ENCODE results near the gene NFIX.
A peak's percentile ranks its signal among the peaks of the same experiment; 100 is the strongest.

NFIX gene

DNA sequence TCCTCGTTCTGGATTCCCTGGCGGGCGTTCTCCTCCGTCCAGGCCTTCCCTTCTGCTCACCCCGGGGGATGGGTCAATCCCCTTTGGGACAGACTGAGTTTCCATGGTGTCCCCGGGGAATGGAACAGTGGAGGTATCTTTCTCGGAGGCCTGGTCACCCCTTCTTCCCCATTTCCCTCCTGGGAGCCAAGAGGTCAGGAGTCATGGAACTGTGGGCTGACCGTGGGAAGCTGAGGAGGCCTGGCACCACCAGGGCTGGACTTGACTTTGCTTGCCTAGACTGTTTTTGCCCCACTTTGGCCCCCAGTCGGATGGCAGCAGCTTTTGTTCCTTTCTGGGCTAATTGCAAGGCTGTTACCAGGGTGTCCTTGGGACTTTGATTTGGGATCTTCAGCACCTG, 124.8 kb downstream of the NFIX start:
- no peak for DNase-seq (ENCODE audit: extremely low read depth in 1 of 2, low read depth in 1 of 2)

DNA sequence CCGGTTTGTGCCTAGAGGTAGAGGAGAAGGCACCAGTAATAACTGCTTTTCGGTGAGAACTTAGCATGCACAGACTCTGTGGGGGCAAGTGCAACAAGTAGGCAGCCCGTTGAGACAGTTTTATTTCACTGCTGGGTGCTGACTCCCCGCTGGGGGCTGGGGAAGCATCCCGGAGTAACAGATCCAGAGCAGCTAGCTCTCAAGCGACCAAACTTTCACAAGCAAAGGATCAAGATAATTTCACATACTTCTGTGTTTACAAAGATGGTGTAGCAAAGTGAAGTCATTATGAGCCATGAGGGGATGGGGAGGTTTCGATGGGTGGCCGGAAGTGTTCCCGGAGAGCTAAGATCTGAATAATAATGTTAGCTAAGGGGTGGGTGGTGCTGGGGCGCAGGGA, 125.5 kb downstream of the NFIX start:
- no peak for DNase-seq (ENCODE audit: extremely low read depth in 1 of 2, low read depth in 1 of 2)

DNA sequence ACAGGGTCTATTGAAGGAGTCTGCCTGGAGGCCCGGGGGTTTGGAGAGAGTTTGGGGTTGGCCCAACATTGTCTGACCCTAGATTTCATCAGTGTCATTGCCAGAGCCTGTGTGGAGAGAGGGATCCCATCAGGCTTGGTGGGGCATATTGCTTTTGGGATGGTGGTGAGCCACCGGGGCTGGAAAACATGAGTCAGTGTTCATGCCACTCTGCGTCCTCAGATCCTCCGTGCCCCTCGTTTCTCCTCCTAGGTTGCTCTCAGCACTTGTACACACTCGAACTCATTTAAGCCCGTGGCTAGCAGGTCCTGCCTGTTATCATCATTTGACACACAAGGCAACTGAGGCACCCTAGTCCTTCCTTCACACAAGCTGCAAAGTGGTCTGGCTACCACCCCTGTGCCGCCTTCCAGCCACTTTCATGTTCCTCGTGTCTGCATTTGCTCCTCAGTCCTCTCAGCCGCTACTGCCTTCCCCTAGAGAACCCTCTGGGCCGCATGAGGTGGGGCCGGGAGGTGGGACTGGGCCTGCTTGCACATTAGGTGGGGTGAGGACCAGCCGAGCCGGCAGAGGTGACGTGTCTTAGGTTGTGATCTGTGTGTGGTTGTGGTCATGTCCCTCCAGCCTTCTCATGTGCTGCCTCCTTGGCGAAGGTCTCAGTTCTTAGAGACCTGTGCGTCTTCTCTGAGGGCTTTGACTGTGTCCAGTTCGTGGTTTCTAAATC, 126.4 kb downstream of the NFIX start:
- no peak for DNase-seq (ENCODE audit: extremely low read depth in 1 of 2, low read depth in 1 of 2)

DNA sequence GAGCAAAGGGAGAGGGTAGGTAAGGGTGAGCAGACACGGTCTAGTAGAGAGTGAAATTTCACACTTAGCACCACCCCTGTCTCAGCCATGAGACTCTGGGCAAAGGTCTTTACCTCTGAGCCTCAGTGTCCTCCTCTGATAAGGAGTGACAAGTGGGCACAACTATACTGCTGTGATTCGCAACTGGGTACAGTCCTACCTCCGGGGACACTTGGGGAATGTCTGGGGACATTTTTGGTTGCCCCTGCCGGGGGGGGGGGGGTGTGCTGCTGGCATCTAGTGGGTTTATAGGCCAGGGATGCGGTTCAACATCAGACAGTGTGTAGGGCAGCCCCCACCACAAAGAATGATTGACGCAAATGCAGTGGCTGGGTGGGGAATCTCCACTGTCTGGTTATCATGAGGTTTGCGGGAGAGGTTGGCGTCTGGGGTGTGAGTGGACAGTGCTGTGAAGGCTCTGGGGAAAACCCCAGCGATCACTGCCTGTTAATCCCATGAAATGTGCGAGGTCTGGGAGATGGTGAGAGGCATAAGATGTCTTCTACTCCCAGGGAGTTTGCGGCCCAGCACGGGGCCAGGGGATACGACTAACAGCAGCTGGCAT, 127.1 kb downstream of the NFIX start:
- DNase-seq (ENCODE audit: extremely low read depth in 1 of 2, low read depth in 1 of 2) = no peak

DNA sequence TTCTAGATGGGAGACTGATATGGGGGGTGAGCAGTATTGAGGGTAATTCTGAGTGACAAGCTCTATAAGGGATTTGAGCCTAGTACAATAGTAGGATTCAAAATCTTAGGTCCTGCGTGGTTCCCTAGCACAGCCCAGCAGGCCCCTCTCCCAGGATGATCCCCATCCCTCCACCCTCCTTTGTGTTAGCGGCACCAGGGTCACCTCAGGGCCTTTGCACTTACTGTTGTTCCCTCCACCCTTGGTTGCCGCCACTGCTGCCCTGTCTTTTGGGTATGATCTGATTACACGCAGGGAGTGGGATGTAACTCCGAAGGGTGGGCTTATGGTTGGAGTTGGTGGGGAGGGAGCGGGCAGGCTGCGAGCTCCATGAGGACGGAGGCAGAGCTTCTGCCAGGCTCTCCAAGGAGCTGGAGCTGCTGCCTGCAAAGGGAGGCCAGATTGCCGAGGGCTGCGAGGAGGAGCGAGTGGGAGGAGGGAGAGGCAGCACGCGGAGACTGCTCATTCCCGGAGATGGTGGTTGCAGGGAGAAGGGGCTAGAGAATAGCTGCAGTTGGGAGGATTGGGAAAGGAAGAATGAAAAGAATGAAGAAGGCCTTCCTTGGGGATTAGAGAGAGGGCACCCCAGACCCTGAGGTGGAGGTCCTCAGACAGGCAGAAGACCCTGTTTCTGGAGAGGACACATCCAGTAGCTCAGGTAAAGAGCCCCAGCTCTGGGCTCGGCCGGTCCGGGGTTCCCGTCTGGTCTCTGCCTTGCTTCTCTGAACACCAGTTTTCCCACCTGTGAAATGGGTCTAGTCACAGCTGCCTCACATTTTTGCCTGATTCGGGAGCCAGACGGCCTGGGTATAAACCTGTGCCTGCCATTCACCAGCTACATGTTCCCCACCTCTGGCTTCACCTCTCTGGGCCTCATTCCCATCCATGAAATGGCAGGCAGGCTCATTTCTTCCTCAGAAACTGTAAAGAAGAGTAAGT, 128.0 kb downstream of the NFIX start:
- DNase-seq (ENCODE audit: extremely low read depth in 1 of 2, low read depth in 1 of 2) = no peak

DNA sequence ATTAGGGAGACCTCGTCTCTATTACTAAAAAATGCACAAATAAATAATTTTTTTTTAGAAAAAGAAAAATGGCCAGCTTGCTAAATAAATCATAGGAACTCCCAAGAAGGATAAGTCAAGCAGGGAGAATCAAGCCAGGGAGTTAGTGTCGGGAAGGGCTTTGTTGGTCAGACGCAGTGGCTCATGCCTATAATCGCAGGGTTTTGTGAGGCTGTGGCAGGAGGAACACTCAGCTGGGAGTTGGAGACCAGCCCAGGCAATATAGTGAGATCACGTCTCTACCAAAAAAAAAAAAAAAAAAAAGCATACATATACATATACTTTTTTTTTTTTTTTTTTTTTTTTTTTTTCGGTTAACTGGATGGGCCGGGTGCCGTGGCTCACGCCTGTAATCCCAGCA, 131.8 kb downstream of the NFIX start:
- no peak for DNase-seq (ENCODE audit: extremely low read depth in 1 of 2, low read depth in 1 of 2)

DNA sequence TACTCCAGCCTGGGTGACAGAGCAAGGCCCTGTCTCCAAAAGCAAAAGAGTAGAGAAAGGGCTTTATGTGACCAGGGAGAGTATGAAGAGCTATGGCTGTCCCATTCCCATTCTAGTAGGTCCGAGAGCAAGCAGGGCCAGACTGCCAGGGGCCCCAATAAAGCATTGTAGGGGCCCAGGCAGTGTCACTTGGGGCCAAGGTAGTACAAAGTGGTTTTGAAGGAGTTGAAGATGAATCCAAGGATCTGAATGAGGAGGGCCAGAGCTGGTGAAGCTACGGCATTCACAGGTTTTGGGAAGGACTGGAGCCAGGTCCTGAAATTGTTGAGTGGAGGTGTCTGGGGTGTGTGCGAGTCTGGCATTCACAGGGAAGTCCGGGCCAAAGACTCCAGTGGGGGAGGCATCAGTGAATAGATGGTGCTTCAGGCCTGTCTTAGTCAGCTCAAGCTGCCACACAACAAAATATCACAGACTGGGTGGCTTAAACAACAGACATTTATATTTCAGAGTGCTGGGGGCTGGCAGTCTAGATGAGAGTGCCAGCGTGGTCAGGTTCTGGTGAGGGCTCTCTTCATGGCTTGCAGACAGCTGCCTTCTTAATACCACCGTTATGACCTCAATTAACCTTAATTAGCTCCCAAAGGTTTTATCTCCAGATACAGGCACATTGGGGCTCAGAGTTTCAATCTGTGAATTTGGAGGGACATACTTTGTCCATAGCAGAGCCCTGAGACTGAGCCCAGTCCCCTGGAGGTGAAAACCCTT, 132.7 kb downstream of the NFIX start:
- DNase-seq (ENCODE audit: extremely low read depth in 1 of 2, low read depth in 1 of 2) = no peak

DNA sequence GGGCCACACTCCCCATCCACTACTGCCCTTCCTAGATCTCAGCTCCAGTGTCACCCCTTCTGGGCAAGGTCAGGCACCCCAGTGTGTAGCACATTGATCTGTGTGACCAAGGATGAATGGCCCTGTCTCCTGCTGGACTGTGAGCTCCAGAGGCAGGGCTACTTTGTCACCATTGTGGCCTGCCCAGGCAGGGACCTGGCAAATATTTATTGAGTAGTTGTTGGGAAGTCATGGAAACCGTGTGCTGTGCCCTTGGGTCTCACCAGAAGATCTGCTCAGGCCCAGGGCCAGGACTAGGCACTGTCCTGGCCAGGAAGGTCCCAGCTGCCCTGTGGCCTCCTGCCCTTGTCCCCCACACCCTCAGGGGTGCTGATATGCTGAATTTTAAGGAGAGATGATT, 133.3 kb downstream of the NFIX start:
- no peak for DNase-seq (ENCODE audit: extremely low read depth in 1 of 2, low read depth in 1 of 2)

DNA sequence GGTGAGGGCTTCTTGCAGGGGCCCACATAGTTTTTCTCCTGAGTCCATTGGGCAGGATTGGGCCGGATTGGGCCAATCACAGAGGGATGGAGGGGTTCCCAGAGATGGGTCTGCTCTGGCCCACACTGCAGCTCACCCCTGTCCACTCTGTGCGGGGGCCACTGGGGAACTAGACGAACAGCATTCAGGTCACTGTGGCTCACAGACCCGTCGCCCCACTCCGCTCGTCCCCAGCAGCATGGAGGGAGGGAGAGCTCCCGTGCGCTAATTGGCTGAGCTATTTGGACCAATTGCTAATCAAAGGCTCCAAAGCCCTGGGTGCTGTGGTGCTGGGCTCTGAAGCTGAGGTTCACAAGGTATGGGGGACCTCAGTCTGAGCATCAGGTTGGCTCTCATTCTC, 134.1 kb downstream of the NFIX start:
- no peak for DNase-seq (ENCODE audit: extremely low read depth in 1 of 2, low read depth in 1 of 2)

DNA sequence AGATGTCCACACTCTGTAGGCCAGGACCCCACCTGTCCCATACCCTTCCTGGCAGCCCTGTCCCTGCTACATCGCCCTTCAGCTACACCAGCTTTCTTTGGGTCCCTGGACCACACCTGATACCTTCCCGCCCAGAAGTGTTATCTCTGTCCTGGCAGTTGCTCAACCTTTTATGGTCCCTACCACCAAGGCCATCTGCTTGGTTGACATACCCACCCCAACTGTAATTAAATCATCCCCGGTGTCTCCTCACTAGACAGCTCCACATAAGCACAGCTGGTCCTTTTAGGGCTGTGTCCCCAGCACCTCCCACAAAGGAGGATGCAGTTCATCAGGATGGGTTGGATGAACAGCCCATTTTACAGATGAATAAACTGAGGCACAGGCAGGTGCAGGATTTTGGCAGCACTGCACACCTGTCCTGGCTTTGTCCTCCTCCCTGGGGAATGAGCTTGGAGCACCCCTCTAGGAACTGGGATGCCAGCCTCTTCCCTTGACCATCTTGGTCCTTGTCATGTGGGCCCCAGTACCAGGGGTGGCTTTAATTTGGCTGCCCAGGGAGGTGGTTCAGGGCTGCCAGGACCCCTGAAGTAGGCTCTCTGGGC, 135.7 kb downstream of the NFIX start:
- DNase-seq (ENCODE audit: extremely low read depth in 1 of 2, low read depth in 1 of 2) = no peak

DNA sequence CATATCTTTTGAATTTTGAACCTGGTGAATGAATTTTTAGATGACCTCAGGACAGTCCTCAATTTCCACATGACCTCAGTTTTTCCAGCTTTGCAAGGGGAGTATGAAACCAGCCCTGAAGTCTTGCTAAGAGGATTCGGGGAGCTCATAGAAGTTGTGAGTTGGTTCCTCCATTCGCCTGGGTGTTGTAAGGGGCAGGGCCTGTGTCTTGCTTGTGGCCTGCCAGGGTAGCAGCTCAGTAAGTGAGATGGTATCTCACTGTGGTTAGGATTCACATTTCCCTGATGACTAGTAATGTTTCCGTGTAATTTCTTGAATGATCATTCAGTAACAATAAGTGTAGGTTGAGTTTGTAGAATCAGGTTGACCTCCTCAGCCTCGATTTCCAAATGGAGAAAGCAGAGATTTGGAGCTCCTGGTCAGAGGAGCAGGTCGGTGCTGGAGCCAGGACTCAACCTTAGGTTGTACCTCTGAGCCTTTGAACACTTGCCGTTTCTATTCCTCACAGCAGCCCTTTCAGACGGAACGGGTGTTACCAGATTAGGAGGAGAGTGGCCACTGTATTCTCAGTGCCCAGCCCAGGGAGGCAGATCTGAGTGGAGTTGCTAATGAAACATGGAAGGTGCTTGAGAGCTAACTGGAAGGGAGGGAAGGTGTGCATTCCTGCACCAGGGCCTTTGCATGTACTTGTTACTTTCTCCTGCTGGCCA, 137.4 kb downstream of the NFIX start:
- DNase-seq (ENCODE audit: extremely low read depth in 1 of 2, low read depth in 1 of 2) = peak in 1 of 2 donors; percentile 37

DNA sequence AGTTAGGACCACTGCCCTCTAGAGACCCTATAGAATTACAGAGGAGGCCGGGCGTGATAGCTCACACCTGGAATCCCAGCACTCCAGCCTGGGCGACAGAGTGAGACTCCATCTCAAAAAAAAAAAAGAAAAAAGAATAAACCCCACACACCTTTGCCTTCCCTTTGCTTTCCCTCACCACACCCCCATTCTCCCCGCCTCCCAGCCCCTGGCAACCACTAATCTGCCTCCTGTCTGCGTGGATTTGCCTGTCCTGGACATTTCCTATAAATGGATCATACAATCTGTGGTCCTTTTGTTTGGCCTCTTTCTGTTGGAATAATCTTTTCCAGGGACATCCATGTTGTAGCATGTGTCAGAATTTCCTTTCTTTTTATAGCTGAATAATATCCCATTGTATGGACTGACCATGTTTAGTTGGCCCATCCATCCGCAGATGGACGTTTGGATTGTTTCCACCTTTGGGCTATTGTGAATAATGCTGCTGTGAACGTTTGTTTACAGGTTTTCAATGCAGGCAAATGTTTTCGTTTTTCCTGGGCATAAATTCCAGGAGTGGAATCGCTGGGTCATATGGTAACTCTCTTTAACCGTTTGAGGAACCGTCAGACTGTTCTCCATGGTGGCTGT, 138.1 kb downstream of the NFIX start:
- no peak for DNase-seq (ENCODE audit: extremely low read depth in 1 of 2, low read depth in 1 of 2)

DNA sequence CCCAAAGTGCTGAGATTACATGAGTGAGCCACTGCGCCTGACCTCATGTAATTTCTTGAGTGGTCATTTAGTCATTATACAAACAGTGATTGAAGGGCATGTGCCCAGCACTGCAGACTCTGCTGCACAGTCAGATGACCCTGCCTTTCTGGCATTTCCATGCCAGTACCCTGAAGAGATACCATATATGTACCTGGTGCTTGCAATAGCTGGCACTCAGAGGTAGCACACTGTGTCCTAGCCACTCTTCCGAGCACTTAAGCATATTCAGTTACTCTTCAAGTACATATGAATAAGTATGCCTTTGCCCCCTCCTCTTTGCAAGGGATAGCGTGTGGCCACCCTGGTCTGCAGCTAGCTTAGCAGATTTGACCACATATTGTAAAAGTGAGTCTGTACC, 139.4 kb downstream of the NFIX start:
- no peak for DNase-seq (ENCODE audit: extremely low read depth in 1 of 2, low read depth in 1 of 2)

DNA sequence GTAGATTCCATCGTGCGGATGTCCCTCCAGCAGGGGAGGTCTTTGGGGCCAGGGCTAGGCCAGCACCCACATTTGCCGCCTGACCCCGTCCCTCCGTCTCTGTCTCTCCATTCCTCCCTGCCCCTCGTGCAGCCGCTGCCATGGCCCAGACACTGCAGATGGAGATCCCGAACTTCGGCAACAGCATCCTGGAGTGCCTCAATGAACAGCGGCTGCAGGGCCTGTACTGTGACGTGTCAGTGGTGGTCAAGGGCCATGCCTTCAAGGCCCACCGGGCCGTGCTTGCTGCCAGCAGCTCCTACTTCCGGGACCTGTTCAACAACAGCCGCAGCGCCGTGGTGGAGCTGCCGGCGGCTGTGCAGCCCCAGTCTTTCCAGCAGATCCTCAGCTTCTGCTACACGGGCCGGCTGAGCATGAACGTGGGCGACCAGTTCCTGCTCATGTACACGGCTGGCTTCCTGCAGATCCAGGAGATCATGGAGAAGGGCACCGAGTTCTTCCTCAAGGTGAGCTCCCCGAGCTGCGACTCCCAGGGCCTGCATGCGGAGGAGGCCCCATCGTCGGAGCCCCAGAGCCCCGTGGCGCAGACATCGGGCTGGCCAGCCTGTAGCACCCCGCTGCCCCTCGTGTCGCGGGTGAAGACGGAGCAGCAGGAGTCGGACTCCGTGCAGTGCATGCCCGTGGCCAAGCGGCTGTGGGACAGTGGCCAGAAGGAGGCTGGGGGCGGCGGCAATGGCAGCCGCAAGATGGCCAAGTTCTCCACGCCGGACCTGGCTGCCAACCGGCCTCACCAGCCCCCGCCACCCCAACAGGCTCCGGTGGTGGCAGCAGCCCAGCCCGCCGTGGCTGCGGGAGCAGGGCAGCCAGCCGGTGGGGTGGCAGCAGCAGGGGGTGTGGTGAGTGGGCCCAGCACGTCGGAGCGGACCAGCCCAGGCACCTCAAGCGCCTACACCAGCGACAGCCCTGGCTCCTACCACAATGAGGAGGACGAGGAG, 140.1 kb downstream of the NFIX start:
- DNase-seq (ENCODE audit: extremely low read depth in 1 of 2, low read depth in 1 of 2) = no peak

DNA sequence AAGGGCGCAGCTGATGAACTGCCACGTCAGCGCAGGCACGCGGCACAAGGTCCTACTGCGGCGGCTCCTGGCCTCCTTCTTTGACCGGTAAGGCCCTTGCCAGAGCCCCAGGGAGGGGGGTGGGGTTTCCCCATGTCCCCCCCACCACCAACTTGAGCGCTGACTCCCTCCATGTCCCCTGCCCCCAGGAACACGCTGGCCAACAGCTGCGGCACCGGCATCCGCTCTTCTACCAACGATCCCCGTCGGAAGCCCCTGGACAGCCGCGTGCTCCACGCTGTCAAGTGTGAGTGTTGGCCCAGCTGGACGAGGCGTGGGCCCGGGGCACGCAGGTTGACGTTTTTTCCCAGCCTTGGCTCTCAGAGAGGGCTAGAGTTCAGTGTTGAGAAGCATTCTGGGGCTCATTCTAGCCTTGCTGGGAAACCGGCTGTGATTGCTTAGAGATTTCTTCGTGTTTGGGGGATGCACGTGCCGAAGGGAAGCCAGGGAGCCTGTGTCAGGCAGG, 142.1 kb downstream of the NFIX start:
- no peak for DNase-seq (ENCODE audit: extremely low read depth in 1 of 2, low read depth in 1 of 2)

DNA sequence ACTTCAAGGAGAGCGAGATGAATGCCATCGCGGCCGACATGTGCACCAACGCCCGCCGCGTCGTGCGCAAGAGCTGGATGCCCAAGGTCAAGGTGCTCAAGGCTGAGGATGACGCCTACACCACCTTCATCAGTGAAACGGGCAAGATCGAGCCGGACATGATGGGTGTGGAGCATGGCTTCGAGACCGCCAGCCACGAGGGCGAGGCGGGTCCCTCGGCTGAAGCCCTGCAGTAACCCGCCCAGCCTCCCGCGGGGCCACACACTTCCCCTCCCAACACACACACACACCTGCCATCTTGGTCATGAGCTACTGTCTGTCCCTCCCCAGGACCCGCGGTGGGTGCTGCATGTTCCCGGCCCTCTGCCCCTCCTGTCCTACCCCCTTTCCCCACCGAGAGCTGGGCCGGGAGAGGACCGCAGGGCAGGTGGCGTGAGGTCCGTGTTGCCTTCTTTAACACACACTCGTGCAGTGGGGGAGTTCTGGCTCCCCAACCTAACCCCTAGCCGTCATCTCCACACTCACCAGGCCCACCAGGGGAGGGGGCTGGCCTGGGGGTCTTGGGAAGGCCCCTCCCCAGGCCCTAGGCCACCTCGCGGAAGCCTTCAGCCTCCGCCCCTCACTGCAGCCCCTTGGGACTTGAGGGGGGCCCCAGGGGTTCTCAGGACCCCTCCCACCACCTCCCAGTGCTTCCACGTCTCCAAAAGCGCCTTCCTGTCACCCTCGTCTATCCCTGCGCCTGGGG, 143.1 kb downstream of the NFIX start:
- no peak for DNase-seq (ENCODE audit: extremely low read depth in 1 of 2, low read depth in 1 of 2)

DNA sequence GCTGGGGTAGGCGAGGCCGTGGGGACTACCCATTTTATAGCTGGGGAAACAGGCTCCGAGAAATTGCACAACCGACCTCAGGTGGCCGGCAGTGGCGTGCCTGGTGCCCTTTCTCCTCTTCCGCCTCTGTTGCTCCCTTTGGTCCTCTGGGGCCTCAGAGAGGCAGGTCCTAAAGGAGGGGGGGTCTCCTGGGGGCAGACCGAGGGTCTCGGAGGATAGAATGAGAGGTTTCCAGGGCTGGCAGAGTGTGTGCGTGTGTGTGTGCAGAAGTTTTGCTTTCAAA, 143.6 kb downstream of the NFIX start:
- no peak for DNase-seq (ENCODE audit: extremely low read depth in 1 of 2, low read depth in 1 of 2)
